Osteocyte (in vitro differentiated cells): ENCODE data around the gene SEMA3E. TPM values are rescaled to one million over a fixed set of nuclear protein-coding genes. Genes with fewer than 3 reads are reported as not detected.

Source experiments
- DNase-seq: peaks from one replicate; pipeline ENCODE4 v3.0.0; 2021; ENCODE audit warnings: mixed read lengths; ENCODE audit not compliant: unreplicated experiment; ENCODE audit errors: extremely low spot score
- H3K27ac Mint-ChIP-seq: one replicate; pipeline ENCODE4 v1.8.0; 2021; ENCODE audit warnings: mild to moderate bottlenecking, mixed read lengths; ENCODE audit not compliant: unreplicated experiment
- H3K27me3 Mint-ChIP-seq: one replicate; pipeline ENCODE4 v1.8.0; 2021; ENCODE audit warnings: mixed read lengths; ENCODE audit not compliant: unreplicated experiment
- H3K36me3 Mint-ChIP-seq: one replicate; pipeline ENCODE4 v1.8.0; 2021; ENCODE audit warnings: mixed read lengths; ENCODE audit not compliant: unreplicated experiment
- H3K4me1 Mint-ChIP-seq: one replicate; pipeline ENCODE4 v1.8.0; 2021; ENCODE audit warnings: mixed read lengths; ENCODE audit not compliant: unreplicated experiment
- H3K4me3 Mint-ChIP-seq: one replicate; pipeline ENCODE4 v1.8.0; 2021; ENCODE audit warnings: mild to moderate bottlenecking, moderate library complexity, mixed read lengths; ENCODE audit not compliant: unreplicated experiment
- H3K9me3 Mint-ChIP-seq: one replicate; pipeline ENCODE4 v1.8.0; 2021; ENCODE audit warnings: mixed read lengths; ENCODE audit not compliant: unreplicated experiment
- total RNA-seq: library from RNA; stranded (reverse); gene quantifications from 2 replicates; pipeline ENCODE4 v1.2.1, GENCODE V29; 2021
- TF ChIP-seq, protein P1 (sequence below): fragments of 200-600 bp; sonication (generic); IDR thresholded peaks from 2 replicates; pipeline ENCODE4 v1.5.0; 2021; ENCODE audit warnings: antibody characterized with exemption, mild to moderate bottlenecking, moderate library complexity

SEMA3E gene
- total RNA-seq, 1 donor from 2014 or later, result 1.6 TPM

DNA sequence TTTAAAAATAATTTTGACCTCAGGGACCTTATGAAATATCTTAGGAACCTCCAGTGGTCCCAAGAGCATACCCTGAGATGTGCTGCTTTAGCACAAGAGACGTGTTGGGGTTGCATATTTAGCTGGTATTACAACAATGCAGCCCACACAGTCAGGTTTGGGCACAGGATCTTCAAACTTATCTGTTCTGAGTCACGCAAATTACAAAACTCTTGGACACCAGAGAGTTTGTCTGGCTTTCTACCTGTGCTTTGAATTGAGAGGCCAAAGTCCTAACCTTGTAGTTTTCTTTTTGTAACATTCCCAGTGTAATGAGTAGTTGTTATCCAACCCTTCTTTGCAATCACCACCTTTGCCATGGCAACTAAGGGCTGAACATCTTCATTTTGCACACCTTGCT is 322.7 kb downstream of the SEMA3E start:
- Mint-ChIP-seq H3K4me3 (no peak overlapping the region), H3K36me3 (no peaks in the 10 kb centered on the region), H3K27me3 (peaks cover 6% of the 10 kb centered on the region), H3K4me1 (no peaks in the 10 kb centered on the region), H3K27ac (no peak overlapping the region), H3K9me3 (no peaks in the 10 kb centered on the region)
- DNase-seq, result no peak
- TF ChIP-seq, protein P1, sequence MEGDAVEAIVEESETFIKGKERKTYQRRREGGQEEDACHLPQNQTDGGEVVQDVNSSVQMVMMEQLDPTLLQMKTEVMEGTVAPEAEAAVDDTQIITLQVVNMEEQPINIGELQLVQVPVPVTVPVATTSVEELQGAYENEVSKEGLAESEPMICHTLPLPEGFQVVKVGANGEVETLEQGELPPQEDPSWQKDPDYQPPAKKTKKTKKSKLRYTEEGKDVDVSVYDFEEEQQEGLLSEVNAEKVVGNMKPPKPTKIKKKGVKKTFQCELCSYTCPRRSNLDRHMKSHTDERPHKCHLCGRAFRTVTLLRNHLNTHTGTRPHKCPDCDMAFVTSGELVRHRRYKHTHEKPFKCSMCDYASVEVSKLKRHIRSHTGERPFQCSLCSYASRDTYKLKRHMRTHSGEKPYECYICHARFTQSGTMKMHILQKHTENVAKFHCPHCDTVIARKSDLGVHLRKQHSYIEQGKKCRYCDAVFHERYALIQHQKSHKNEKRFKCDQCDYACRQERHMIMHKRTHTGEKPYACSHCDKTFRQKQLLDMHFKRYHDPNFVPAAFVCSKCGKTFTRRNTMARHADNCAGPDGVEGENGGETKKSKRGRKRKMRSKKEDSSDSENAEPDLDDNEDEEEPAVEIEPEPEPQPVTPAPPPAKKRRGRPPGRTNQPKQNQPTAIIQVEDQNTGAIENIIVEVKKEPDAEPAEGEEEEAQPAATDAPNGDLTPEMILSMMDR, result no peak

DNA sequence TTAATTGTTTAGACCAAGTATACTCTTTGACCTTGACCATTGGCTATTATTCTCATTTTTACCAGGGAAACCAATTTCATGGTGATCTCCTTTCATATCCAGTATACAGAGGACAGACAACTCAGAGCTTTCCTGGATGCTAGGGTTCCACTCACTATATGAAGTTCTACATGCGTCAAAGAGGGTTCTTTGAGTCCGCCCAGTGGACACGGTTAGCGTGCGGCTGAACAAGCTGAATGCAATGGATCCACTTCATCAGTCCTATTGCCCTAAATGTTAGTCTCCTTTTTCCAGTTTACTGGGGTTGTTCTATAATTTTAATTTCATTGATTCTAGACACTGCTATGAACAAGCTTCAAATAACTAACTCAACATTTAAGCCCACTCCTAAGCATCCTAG is 323.9 kb downstream of the SEMA3E start:
- H3K4me3 Mint-ChIP-seq, result no peak overlapping the region
- DNase-seq, result no peak
- H3K9me3 Mint-ChIP-seq, result no peaks in the 10 kb centered on the region
- H3K27me3 Mint-ChIP-seq, result peaks cover 9% of the 10 kb centered on the region
- H3K36me3 Mint-ChIP-seq, result no peaks in the 10 kb centered on the region
- no peaks in the 10 kb centered on the region for H3K4me1 Mint-ChIP-seq
- TF ChIP-seq, protein P1, result no peak
- no peak overlapping the region for H3K27ac Mint-ChIP-seq

DNA sequence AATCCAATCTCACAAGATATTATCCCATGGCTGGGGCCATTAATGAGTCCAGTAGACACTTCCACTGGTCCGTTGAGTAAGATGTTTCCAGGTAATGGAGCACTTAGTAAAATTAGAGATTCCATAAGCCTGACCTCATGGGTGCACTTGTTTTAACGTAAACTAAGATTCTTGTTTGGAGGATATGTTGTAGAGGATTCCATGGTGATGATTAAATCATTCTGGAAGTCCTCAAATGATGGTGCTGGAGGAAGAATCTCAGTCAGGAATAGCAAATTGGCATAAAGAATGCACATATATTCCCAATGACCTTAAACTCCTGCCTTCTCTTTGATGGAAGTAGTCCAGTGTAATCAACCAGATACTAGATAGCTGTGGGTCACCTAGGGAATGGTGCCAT is 324.3 kb downstream of the SEMA3E start:
- peaks cover 9% of the 10 kb centered on the region for H3K27me3 Mint-ChIP-seq
- no peak overlapping the region for H3K27ac Mint-ChIP-seq
- TF ChIP-seq, protein P1, result no peak
- no peak overlapping the region for H3K4me3 Mint-ChIP-seq
- H3K4me1 Mint-ChIP-seq, result no peaks in the 10 kb centered on the region
- no peak for DNase-seq
- no peaks in the 10 kb centered on the region for H3K36me3 Mint-ChIP-seq
- H3K9me3 Mint-ChIP-seq, result no peaks in the 10 kb centered on the region

DNA sequence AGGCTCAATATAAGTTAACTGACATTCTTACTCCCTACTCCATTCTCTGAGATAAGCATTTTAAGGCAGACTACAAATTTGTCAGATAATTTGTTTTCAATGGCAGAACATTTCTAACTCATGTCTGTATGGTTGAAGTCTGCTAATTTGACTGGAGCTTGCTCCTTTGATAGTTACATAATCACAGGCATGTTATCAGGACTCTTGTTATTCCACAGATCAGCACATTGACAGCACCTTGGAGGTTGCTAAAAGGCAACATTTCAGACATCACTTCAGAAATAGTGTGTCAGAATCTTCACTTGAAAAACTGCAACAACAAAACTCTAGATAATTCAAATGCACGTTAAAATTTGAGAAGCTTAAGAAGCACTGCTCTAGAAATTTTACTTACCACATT is 327.9 kb downstream of the SEMA3E start:
- H3K4me3 Mint-ChIP-seq, result no peak overlapping the region
- H3K27ac Mint-ChIP-seq, result no peak overlapping the region
- H3K36me3 Mint-ChIP-seq, result no peaks in the 10 kb centered on the region
- H3K9me3 Mint-ChIP-seq, result no peaks in the 10 kb centered on the region
- no peak for DNase-seq
- TF ChIP-seq, protein P1, result no peak
- H3K27me3 Mint-ChIP-seq, result peaks cover 3% of the 10 kb centered on the region
- H3K4me1 Mint-ChIP-seq, result no peaks in the 10 kb centered on the region

DNA sequence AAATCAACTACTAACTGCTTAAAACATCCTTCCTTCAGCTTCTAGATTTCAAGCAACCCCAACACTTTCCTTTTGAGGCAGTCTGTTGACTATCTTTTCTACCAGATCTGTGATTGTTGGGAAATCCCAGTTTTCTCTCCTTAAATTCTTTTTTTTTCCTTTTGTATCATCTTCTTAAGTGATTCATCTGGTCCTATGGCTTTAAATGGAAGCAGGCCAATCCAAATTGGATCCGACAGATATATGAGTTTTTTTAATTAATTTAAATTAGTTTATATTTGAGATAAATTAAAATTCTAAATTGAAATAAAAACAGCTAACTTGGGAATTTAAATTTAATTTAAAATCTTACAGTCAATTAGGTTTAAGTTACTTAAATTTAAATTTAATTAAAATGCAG is 335.0 kb downstream of the SEMA3E start:
- no peaks in the 10 kb centered on the region for H3K27me3 Mint-ChIP-seq
- DNase-seq, result no peak
- H3K36me3 Mint-ChIP-seq, result no peaks in the 10 kb centered on the region
- no peaks in the 10 kb centered on the region for H3K9me3 Mint-ChIP-seq
- TF ChIP-seq, protein P1, result no peak
- no peak overlapping the region for H3K27ac Mint-ChIP-seq
- H3K4me3 Mint-ChIP-seq, result no peak overlapping the region
- no peaks in the 10 kb centered on the region for H3K4me1 Mint-ChIP-seq
